GM10266 (cell line): ENCODE results near the gene MAMLD1.

ENCODE experiments used
- DNase-seq: peaks from one replicate; pipeline ENCODE4 v3.0.0; 2012; ENCODE audit errors: extremely low spot score
- TF ChIP-seq, protein P1 (sequence below): IDR thresholded peaks from 2 replicates; pipeline ENCODE4 v1.5.1; 2012; ENCODE audit warnings: mild to moderate bottlenecking, low read depth; ENCODE audit not compliant: control insufficient read depth, insufficient read depth; ENCODE audit errors: missing control alignments

MAMLD1 gene

GRCh38 chrX:150465326-150465725 lies 102.2 kb downstream of the MAMLD1 start:
- no peak for DNase-seq
- TF ChIP-seq, protein P1, sequence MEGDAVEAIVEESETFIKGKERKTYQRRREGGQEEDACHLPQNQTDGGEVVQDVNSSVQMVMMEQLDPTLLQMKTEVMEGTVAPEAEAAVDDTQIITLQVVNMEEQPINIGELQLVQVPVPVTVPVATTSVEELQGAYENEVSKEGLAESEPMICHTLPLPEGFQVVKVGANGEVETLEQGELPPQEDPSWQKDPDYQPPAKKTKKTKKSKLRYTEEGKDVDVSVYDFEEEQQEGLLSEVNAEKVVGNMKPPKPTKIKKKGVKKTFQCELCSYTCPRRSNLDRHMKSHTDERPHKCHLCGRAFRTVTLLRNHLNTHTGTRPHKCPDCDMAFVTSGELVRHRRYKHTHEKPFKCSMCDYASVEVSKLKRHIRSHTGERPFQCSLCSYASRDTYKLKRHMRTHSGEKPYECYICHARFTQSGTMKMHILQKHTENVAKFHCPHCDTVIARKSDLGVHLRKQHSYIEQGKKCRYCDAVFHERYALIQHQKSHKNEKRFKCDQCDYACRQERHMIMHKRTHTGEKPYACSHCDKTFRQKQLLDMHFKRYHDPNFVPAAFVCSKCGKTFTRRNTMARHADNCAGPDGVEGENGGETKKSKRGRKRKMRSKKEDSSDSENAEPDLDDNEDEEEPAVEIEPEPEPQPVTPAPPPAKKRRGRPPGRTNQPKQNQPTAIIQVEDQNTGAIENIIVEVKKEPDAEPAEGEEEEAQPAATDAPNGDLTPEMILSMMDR: no peak

- DNase-seq: no peak
- TF ChIP-seq, protein P1: no peak
Observed at GRCh38 chrX:150465881-150466775, 103.0 kb downstream of the MAMLD1 start.

GRCh38 chrX:150472306-150472705 lies 109.2 kb downstream of the MAMLD1 start:
- TF ChIP-seq, protein P1: no peak
- DNase-seq: no peak

- TF ChIP-seq, protein P1: no peak
- no peak for DNase-seq
Observed at GRCh38 chrX:150473371-150473770, 110.3 kb downstream of the MAMLD1 start.

GRCh38 chrX:150475461-150475860 lies 112.3 kb downstream of the MAMLD1 start:
- DNase-seq: no peak
- TF ChIP-seq, protein P1: no peak

- TF ChIP-seq, protein P1: no peak
- DNase-seq: no peak
Observed at GRCh38 chrX:150476164-150476699, 113.1 kb downstream of the MAMLD1 start.

DNA sequence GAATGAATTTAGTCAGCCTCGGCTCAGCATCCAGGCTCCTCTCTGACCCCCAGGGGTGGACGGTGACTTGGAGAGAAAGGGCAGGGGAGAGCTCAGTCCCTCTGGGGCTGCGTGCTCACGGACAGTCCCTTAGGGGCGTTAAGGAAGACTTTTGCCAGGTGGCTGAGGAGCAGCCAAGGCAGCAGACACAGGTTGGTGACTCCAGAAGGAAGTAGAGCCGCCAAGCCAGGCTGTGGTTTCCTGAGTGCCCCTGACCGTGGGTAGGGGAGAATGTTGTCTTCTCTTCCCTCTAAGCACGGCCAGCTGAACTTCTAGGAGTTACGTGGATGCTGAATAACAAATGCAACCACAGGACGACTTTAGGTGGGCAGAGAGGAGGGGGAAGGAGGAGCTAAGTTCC lies 114.3 kb downstream of the MAMLD1 start:
- DNase-seq: no peak

More for the DNA sequence above, 114.3 kb downstream of the MAMLD1 start:
- TF ChIP-seq, protein P1: no peak
